ENCODE results near the gene TSC22D1. TPM values are rescaled to one million over a fixed set of nuclear protein-coding genes. Genes with fewer than 3 reads are reported as not detected.

TSC22D1 gene
- total and polyA plus RNA-seq, 4 donors: 247 to 349 (median 291) TPM

DNA sequence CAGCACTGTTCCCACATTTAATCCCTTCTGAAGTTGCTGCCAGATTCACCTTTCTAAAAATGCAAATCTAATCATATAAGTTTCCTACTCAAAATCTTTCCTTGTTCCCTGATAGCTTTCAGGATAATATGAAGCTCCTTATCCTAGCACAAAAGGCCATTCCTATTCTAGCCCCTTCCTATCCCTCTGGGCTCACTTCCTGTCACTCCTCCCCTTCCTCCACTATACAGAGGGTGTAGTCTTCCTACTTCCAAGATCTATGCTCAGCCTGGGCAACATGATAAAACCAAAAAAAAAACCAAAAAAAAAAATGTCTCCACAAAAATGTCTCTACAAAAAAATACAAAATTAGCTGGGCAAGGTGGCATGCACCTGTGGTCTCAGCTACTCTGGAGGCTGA, 78.3 kb downstream of the TSC22D1 start:
- H3K27me3 ChIP-seq (ENCODE audit: control insufficient read depth, insufficient read depth, low read length): no peaks in the 10 kb centered on the region
- H3K27ac ChIP-seq (ENCODE audit: low read depth, low read length): no peak overlapping the region
- no peaks in the 10 kb centered on the region for H3K4me1 ChIP-seq (ENCODE audit: control insufficient read depth, insufficient read depth, low read length)
- H3K36me3 ChIP-seq (ENCODE audit: control insufficient read depth, insufficient read depth, low read length): no peaks in the 10 kb centered on the region
- H3K4me3 ChIP-seq (ENCODE audit: low read depth, low read length): no peak overlapping the region
- DNase-seq (ENCODE audit: low read depth in 4 of 6, low spot score in 6 of 6): no peak
- no peaks in the 10 kb centered on the region for H3K9me3 ChIP-seq (ENCODE audit: control insufficient read depth, insufficient read depth, low read length)

DNA sequence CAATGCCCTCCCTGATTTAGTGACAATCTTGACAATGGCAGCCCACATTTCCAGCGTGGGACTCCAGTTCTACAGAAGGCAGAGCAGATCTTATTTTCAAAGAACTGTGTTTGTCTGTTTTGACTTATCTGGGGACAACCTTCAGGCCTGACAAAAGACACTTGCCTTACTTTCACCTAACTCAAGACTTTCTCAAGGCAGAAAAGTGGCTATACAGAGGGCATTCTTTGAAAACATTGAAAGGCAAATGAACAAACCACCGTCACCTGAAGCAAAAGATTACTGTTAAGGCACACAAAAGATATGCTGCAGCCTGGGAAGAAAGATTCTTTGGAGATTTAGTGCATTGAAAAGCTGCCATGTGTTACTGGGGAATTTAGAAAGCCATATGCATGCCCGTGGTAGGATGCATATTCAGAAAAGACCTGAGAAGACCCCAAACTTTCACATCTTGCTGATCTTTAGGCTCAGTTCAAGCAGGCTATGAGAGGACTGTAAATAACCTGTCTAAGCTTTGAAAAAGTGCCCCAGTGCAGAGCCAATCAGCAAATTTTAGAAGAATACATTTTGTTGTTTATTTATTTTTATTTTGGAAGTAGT, 82.8 kb downstream of the TSC22D1 start:
- no peak overlapping the region for H3K4me3 ChIP-seq (ENCODE audit: low read depth, low read length)
- no peak for DNase-seq (ENCODE audit: low read depth in 4 of 6, low spot score in 6 of 6)
- WGBS (ENCODE audit: insufficient coverage): 25% methylated on average over 2 of the region's 3 CpGs
- H3K27ac ChIP-seq (ENCODE audit: low read depth, low read length): no peak overlapping the region
- H3K9me3 ChIP-seq (ENCODE audit: control insufficient read depth, insufficient read depth, low read length): no peaks in the 10 kb centered on the region
- H3K27me3 ChIP-seq (ENCODE audit: control insufficient read depth, insufficient read depth, low read length): no peaks in the 10 kb centered on the region
- H3K36me3 ChIP-seq (ENCODE audit: control insufficient read depth, insufficient read depth, low read length): peaks cover 5% of the 10 kb centered on the region
- H3K4me1 ChIP-seq (ENCODE audit: control insufficient read depth, insufficient read depth, low read length): no peaks in the 10 kb centered on the region

DNA sequence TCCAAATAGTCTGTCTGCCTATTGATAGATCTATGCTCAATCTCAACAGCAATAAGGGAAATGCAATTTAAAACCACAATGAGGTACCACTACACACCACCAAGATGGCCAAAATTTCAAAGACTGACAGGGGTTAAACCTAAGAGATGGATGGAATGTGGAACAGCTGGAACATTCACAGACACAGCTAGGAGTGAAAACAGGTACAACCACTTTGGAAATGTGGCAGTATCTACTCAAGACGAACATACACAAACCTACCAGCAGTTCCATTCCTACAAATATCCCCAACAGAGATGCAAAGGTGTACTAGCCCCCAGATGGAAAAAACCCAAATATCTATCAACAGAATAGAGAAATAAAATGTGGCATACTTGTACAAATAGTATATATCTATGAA, 86.4 kb downstream of the TSC22D1 start:
- Histone ChIP-seq H3K27me3 (ENCODE audit: control insufficient read depth, insufficient read depth, low read length) (no peaks in the 10 kb centered on the region), H3K4me1 (ENCODE audit: control insufficient read depth, insufficient read depth, low read length) (no peaks in the 10 kb centered on the region), H3K27ac (ENCODE audit: low read depth, low read length) (no peak overlapping the region), H3K36me3 (ENCODE audit: control insufficient read depth, insufficient read depth, low read length) (peaks cover 5% of the 10 kb centered on the region), H3K4me3 (ENCODE audit: low read depth, low read length) (no peak overlapping the region), H3K9me3 (ENCODE audit: control insufficient read depth, insufficient read depth, low read length) (no peaks in the 10 kb centered on the region)
- no peak for DNase-seq (ENCODE audit: low read depth in 4 of 6, low spot score in 6 of 6)
- no CpG with 5 or more reads among the region's 1 CpG for WGBS (ENCODE audit: insufficient coverage)

DNA sequence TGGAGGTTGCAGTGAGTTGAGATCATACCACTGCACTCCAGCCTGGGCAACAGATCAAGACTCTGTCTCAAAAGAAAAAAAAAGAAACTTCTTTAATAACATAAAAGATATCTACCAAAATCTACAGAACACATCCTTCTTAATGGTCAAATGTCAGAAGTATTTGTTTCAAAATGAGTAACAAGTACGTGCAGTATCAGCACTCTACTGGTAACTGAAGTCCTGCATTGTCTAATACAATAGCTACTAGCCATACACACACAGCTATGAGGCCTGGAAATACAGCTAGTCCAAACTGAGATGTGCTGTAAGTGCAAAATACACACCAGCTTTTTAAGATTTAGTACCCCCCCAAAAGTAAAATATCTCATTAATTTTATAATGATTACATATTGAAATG, 88.1 kb downstream of the TSC22D1 start:
- peaks cover 5% of the 10 kb centered on the region for H3K36me3 ChIP-seq (ENCODE audit: control insufficient read depth, insufficient read depth, low read length)
- H3K27me3 ChIP-seq (ENCODE audit: control insufficient read depth, insufficient read depth, low read length): no peaks in the 10 kb centered on the region
- no peaks in the 10 kb centered on the region for H3K9me3 ChIP-seq (ENCODE audit: control insufficient read depth, insufficient read depth, low read length)
- H3K4me1 ChIP-seq (ENCODE audit: control insufficient read depth, insufficient read depth, low read length): no peaks in the 10 kb centered on the region
- WGBS (ENCODE audit: insufficient coverage): no CpG with 5 or more reads among the region's 1 CpG
- no peak for DNase-seq (ENCODE audit: low read depth in 4 of 6, low spot score in 6 of 6)
- no peak overlapping the region for H3K4me3 ChIP-seq (ENCODE audit: low read depth, low read length)
- no peak overlapping the region for H3K27ac ChIP-seq (ENCODE audit: low read depth, low read length)

DNA sequence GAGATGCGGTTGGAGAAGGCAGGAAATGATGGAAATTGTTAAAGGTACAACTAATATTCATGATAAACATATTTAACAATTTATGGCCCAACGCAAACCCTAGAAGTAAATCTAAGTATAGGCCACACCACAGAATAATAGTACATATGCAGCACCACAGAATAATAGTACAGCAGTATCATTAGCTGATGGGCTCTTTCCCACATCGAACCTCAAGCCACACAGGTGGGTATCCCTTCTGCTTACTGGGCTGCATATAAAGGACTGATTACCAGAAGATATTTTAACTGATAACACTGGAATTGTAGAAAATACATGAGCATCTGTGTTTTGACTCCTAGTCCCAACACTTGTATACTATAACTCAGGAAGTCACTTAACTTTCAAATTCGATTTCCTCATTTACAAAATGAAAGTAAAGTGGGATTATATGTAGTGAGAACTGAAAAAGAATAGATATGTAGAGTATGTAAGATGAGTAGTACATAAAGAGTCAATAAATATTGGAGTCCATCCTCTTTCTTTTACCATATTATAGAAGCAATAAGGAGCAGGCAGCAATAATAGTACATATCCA, 91.5 kb downstream of the TSC22D1 start:
- no peak for DNase-seq (ENCODE audit: low read depth in 4 of 6, low spot score in 6 of 6)
- Histone ChIP-seq H3K27me3 (ENCODE audit: control insufficient read depth, insufficient read depth, low read length) (no peaks in the 10 kb centered on the region), H3K4me3 (ENCODE audit: low read depth, low read length) (no peak overlapping the region), H3K9me3 (ENCODE audit: control insufficient read depth, insufficient read depth, low read length) (no peaks in the 10 kb centered on the region), H3K4me1 (ENCODE audit: control insufficient read depth, insufficient read depth, low read length) (no peaks in the 10 kb centered on the region), H3K36me3 (ENCODE audit: control insufficient read depth, insufficient read depth, low read length) (no peaks in the 10 kb centered on the region), H3K27ac (ENCODE audit: low read depth, low read length) (no peak overlapping the region)
- no CpG with 5 or more reads among the region's 4 CpGs for WGBS (ENCODE audit: insufficient coverage)

DNA sequence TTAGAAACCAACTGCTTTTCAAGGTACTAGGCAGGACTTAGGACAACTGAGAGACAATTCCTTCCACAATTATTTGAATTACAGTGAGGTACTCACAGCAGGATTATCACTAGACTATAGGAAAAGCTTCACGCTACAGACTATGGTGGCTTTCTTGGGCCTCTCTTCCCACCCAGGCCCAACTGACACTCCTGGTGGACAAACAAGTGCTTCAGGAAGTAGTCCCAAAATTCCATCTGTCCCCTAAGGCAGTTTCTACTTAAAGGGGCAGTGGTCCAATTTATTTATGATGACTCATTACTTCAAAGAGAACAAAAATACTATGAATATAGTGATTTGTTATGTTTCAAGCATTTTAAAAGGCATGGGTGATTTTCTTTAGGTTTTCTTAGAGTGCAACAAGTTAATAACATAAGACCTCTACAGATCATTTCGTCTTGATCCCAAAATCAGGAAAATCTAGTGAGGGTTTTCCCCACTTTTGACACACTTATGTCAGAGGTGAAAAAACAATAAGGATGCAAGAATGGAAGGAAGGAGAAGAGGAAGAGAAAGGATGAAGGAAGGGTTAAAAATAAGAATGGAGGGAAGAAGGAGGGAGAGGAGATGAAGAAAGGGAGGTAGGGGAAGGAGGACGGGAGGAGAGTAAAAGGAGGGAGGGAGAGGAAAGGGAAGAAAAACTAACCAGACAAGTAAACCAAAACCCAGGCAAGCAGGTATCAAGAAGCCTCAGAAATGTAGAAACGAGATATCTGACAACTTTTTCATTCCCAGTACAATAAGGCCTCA, 101.8 kb downstream of the TSC22D1 start:
- 100% methylated on average over 1 of the region's 4 CpGs for WGBS (ENCODE audit: insufficient coverage)
- Histone ChIP-seq H3K36me3 (ENCODE audit: control insufficient read depth, insufficient read depth, low read length) (peaks cover 3% of the 10 kb centered on the region), H3K4me3 (ENCODE audit: low read depth, low read length) (no peak overlapping the region), H3K4me1 (ENCODE audit: control insufficient read depth, insufficient read depth, low read length) (no peaks in the 10 kb centered on the region), H3K9me3 (ENCODE audit: control insufficient read depth, insufficient read depth, low read length) (no peaks in the 10 kb centered on the region), H3K27ac (ENCODE audit: low read depth, low read length) (no peak overlapping the region), H3K27me3 (ENCODE audit: control insufficient read depth, insufficient read depth, low read length) (no peaks in the 10 kb centered on the region)
- no peak for DNase-seq (ENCODE audit: low read depth in 4 of 6, low spot score in 6 of 6)

DNA sequence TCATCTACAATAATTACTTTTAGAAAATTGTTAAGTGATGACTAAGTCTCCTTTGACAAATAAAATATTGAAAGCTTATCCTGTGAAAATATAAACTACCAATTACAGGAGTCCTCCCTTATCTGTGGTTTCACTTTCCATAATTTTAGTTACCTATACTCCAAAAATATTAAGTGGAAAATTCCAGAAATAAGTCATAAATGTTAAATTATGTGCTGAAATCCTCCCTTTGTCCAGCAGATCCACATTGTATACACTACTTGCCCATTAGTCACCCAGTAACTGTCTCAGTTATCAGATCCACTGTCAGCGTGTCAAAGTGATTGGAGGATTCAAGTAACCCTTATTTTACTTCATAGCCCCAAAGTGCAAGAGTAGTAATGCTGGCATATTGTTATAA, 104.4 kb downstream of the TSC22D1 start:
- no peak overlapping the region for H3K27ac ChIP-seq (ENCODE audit: low read depth, low read length)
- no CpG with 5 or more reads among the region's 1 CpG for whole genome bisulfite sequencing (ENCODE audit: insufficient coverage)
- H3K4me3 ChIP-seq (ENCODE audit: low read depth, low read length): no peak overlapping the region
- DNase-seq (ENCODE audit: low read depth in 4 of 6, low spot score in 6 of 6): no peak
- peaks cover 1% of the 10 kb centered on the region for H3K36me3 ChIP-seq (ENCODE audit: control insufficient read depth, insufficient read depth, low read length)
- no peaks in the 10 kb centered on the region for H3K4me1 ChIP-seq (ENCODE audit: control insufficient read depth, insufficient read depth, low read length)
- no peaks in the 10 kb centered on the region for H3K9me3 ChIP-seq (ENCODE audit: control insufficient read depth, insufficient read depth, low read length)
- no peaks in the 10 kb centered on the region for H3K27me3 ChIP-seq (ENCODE audit: control insufficient read depth, insufficient read depth, low read length)

DNA sequence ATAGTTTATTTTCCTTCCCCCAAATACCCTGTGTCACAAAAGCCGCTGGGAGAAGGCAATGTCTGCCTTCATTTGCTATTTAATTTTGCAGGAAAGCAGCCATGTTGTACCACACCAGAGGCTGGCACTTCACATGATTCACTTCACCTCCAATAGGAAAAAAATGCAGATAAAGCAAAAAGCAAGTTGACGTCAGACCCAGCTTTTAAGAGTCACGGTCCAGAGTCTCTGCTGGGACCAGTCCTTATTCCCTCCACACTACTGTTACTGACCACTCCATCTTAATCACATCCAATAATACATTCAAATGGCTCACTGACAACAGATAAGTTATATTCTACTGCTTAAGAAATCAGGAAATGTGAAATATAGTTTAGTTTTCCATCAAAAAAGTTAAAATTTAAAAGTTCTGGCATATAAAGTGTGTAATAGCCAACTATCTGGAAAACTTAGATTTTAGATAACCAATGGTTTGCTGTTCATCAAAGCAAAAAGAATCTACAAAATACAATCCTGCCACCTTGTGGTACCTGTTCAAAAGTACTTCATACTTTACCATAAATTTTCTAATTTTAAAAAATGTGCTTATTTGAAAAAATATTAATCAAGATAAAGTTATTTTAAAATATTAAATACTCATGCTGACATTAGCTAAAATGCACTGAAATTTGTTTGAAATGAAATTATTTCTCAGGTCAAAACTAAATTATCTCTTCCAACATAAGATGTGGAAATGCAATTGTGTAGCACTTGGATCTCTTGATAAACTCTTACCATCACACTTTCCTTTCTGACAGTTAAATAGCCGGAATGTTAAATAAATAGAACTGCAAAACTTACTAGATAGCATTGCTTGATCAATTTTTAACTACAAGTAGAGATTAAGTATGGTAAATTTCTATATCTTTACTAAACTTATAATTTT, 105.2 kb downstream of the TSC22D1 start:
- Histone ChIP-seq H3K9me3 (ENCODE audit: control insufficient read depth, insufficient read depth, low read length) (no peaks in the 10 kb centered on the region), H3K4me1 (ENCODE audit: control insufficient read depth, insufficient read depth, low read length) (no peaks in the 10 kb centered on the region), H3K27me3 (ENCODE audit: control insufficient read depth, insufficient read depth, low read length) (no peaks in the 10 kb centered on the region), H3K4me3 (ENCODE audit: low read depth, low read length) (no peak overlapping the region), H3K27ac (ENCODE audit: low read depth, low read length) (no peak overlapping the region), H3K36me3 (ENCODE audit: control insufficient read depth, insufficient read depth, low read length) (no peaks in the 10 kb centered on the region)
- DNase-seq (ENCODE audit: low read depth in 4 of 6, low spot score in 6 of 6): peak in 4 of 6 donors; percentile 5 to 70 (median 32)
- WGBS (ENCODE audit: insufficient coverage): 48% methylated on average over 2 of the region's 4 CpGs

DNA sequence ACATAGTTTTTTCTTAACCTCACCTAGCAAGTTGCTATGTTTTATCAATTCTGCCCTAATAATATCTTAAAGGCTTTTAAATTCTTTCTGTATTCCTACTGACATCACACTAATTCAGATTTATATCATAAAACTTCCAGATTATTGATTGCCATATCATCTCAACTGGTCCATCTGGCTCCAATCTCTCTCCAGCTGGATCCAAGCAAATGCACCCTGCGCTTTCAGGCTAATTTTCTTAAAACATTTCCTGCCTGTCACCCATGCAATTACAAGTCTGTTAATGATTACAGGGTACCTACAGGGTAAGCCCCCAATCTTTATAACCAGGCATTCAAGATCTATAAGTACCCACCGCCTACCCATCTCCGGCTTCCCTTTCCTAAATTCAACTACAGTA, 107.3 kb downstream of the TSC22D1 start:
- Histone ChIP-seq H3K27ac (ENCODE audit: low read depth, low read length) (no peak overlapping the region), H3K27me3 (ENCODE audit: control insufficient read depth, insufficient read depth, low read length) (no peaks in the 10 kb centered on the region), H3K36me3 (ENCODE audit: control insufficient read depth, insufficient read depth, low read length) (no peaks in the 10 kb centered on the region), H3K9me3 (ENCODE audit: control insufficient read depth, insufficient read depth, low read length) (no peaks in the 10 kb centered on the region), H3K4me3 (ENCODE audit: low read depth, low read length) (no peak overlapping the region), H3K4me1 (ENCODE audit: control insufficient read depth, insufficient read depth, low read length) (no peaks in the 10 kb centered on the region)
- WGBS (ENCODE audit: insufficient coverage): 84% methylated on average over 2 of the region's 3 CpGs
- DNase-seq (ENCODE audit: low read depth in 4 of 6, low spot score in 6 of 6): no peak

Measured in spinal cord (tissue), 10 donors.